Smooth muscle cell (in vitro differentiated cells): ENCODE measurements around the gene CATSPER4. TPM values are rescaled to one million over a fixed set of nuclear protein-coding genes. Genes with fewer than 3 reads are reported as not detected.

ENCODE experiments used
- DNase-seq: peaks from one replicate; lab custom pipeline; 2025; ENCODE audit not compliant: unreplicated experiment; lab: John Stamatoyannopoulos, UW
- H2AFZ ChIP-seq: fragments of 200-600 bp; sonication (generic); 2 replicates; pipeline ENCODE4 v1.6.0; 2016; ENCODE audit warnings: antibody characterized with exemption, low read depth, mild to moderate bottlenecking
- H3F3A ChIP-seq: fragments of 200-600 bp; sonication (generic); 2 replicates; pipeline ENCODE4 v1.6.0; 2017; ENCODE audit warnings: antibody characterized with exemption, low read depth
- H3K27ac ChIP-seq: fragments of 200-600 bp; sonication (generic); 2 replicates; pipeline ENCODE4 v1.5.1; 2016; ENCODE audit warnings: low read depth, mild to moderate bottlenecking
- H3K27me3 ChIP-seq: fragments of 200-600 bp; sonication (generic); 2 replicates; pipeline ENCODE4 v1.6.1; 2016; ENCODE audit warnings: low read depth, mild to moderate bottlenecking
- H3K36me3 ChIP-seq: fragments of 200-600 bp; sonication (generic); 2 replicates; pipeline ENCODE4 v1.5.1; 2016; ENCODE audit warnings: low read depth
- H3K4me1 ChIP-seq: fragments of 200-600 bp; sonication (generic); 2 replicates; pipeline ENCODE4 v1.5.1; 2016; ENCODE audit warnings: low read depth
- H3K4me2 ChIP-seq: fragments of 200-600 bp; sonication (generic); 2 replicates; pipeline ENCODE4 v1.6.0; 2016; ENCODE audit warnings: mild to moderate bottlenecking
- H3K4me3 ChIP-seq: fragments of 200-600 bp; sonication (generic); 2 replicates; pipeline ENCODE4 v1.5.1; 2016; ENCODE audit warnings: mild to moderate bottlenecking
- H3K79me2 ChIP-seq: fragments of 200-600 bp; sonication (generic); 2 replicates; pipeline ENCODE4 v1.6.0; 2016; ENCODE audit warnings: low read depth, mild to moderate bottlenecking
- H3K9ac ChIP-seq: fragments of 200-600 bp; sonication (generic); 2 replicates; pipeline ENCODE4 v1.6.0; 2016; ENCODE audit warnings: low read depth
- H3K9me3 ChIP-seq: fragments of 200-600 bp; sonication (generic); replicated peaks from 2 replicates; pipeline ENCODE4 v1.5.1; 2016; ENCODE audit warnings: low read depth
- H4K20me1 ChIP-seq: fragments of 200-600 bp; sonication (generic); 2 replicates; pipeline ENCODE4 v1.6.0; 2016; ENCODE audit warnings: low read depth
- CTCF ChIP-seq: fragments of 200-600 bp; sonication (generic); IDR thresholded peaks from 2 replicates; pipeline ENCODE4 v1.5.1; 2017; ENCODE audit warnings: borderline replicate concordance, mild to moderate bottlenecking, antibody characterized with exemption; ENCODE audit not compliant: insufficient read depth, poor library complexity, severe bottlenecking
- WGBS: methylation state at CpG from one replicate; pipeline ENCODE4 v1.1.7; 2016; ENCODE audit warnings: low lambda C conversion rate; 5-methylcytosine and 5-hydroxymethylcytosine counted together
- polyA plus RNA-seq: library from polyadenylated mRNA; unstranded; fragments of >200 nt; fragmentation: Nextera tagmentation; extraction: Ambion mirVana; gene quantifications from 2 replicates; pipeline ENCODE4 v1.2.1, GENCODE V29; 2016
- total RNA-seq: library from RNA; depleted of rRNA; stranded (reverse); fragments of >200 nt; gene quantifications from 2 replicates; pipeline ENCODE4 v1.2.3, GENCODE V29; 2014

Gene CATSPER4
- total and polyA plus RNA-seq, 2 experiments from 2014 or later = not detected

- Histone ChIP-seq H2AFZ (no peak within 1 kb of the TSS), H3K9ac (no peak within 1 kb of the TSS), H3F3A (no peaks in the 10 kb centered on the region), H3K4me3 (peak within 1 kb of the TSS; percentile 41), H3K36me3 (no peaks in the 10 kb centered on the region), H3K4me1 (no peaks in the 10 kb centered on the region), H3K27ac (no peak within 1 kb of the TSS), H4K20me1 (no peaks in the 10 kb centered on the region), H3K4me2 (peak within 1 kb of the TSS; percentile 65), H3K79me2 (no peaks in the 10 kb centered on the region), H3K27me3 (no peaks in the 10 kb centered on the region), H3K9me3 (no peaks in the 10 kb centered on the region)
- 29% methylated on average over 20 of the region's 21 CpGs for WGBS
- no peak for DNase-seq
- no peak for TF ChIP-seq CTCF
Observed at GRCh38 chr1:26177182-26177684, 13.2 kb upstream of the CATSPER4 start, which contains the start of gene CNKSR1. Gene CNKSR1 (plus strand): TSS chr1:26177491. CDS start chr1:26177548, 57 bp downstream.

GRCh38 chr1:26180010-26180506 is 10.3 kb upstream of the CATSPER4 start:
- no peaks in the 10 kb centered on the region for H3K79me2 ChIP-seq
- no peak for TF ChIP-seq CTCF
- no peak overlapping the region for H3K27ac ChIP-seq
- WGBS = 80% methylated on average over 4 of the region's 4 CpGs
- no peak for DNase-seq
- no peaks in the 10 kb centered on the region for H3K4me1 ChIP-seq
- H4K20me1 ChIP-seq = no peaks in the 10 kb centered on the region
- no peaks in the 10 kb centered on the region for H3F3A ChIP-seq
- no peak overlapping the region for H3K4me2 ChIP-seq
- no peak overlapping the region for H2AFZ ChIP-seq
- no peak overlapping the region for H3K9ac ChIP-seq
- no peak overlapping the region for H3K4me3 ChIP-seq
- H3K36me3 ChIP-seq = no peaks in the 10 kb centered on the region
- H3K9me3 ChIP-seq = no peaks in the 10 kb centered on the region
- H3K27me3 ChIP-seq = no peaks in the 10 kb centered on the region

- H3K4me2 ChIP-seq = no peak overlapping the region
Observed at GRCh38 chr1:26181586-26182382, 8.6 kb upstream of the CATSPER4 start.

More at GRCh38 chr1:26181586-26182382, 8.6 kb upstream of the CATSPER4 start:
- Histone ChIP-seq H3K4me1 (no peaks in the 10 kb centered on the region), H2AFZ (no peak overlapping the region), H3K9me3 (no peaks in the 10 kb centered on the region), H3K9ac (no peak overlapping the region), H3K27ac (no peak overlapping the region), H3K4me3 (no peak overlapping the region), H3F3A (no peaks in the 10 kb centered on the region), H3K27me3 (no peaks in the 10 kb centered on the region), H4K20me1 (no peaks in the 10 kb centered on the region), H3K36me3 (no peaks in the 10 kb centered on the region), H3K79me2 (no peaks in the 10 kb centered on the region)
- WGBS = 82% methylated on average over 9 of the region's 9 CpGs
- TF ChIP-seq CTCF = no peak
- no peak for DNase-seq
